ENCODE measurements around the gene CNTN4. TPM values are rescaled to one million over a fixed set of nuclear protein-coding genes. Genes with fewer than 3 reads are reported as not detected.
"Not testable (repeated sequence)": the region's sequence is repeated elsewhere in the genome, so short reads cannot be mapped to it uniquely, and the experiment has no call there.

CNTN4 gene
- total RNA-seq, 1 donor from 2014 or later, result 1.6 TPM

GRCh38 chr3:2984831-2985220, 886.2 kb downstream of the CNTN4 start:
- H3K4me3 ChIP-seq (ENCODE audit: low read depth, low read length), result no peak overlapping the region
- DNase-seq (ENCODE audit: low read depth), result no peak
- no peak for TF ChIP-seq CTCF (conservative IDR thresholded peaks at IDR 0.05; ENCODE audit: low read depth, low read length)

DNA sequence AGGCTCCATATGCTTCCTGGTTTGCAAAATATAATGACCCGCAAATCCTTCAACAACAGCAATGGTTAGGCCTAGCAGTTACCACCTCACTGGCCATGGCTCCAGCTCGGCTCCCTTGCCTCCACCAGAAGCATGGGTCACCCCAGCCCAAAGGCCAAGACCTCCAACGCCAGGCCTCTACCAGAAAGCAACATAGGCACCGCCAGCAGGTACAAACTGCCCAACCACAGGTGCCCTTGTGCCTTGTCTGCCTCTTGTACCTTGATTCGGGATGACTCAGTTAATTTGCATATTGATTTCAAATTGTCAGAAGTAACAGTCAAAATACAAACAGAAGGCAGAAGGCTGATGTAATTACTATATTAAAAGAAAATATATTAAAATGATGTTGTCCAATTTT, 886.8 kb downstream of the CNTN4 start:
- no peak for TF ChIP-seq CTCF (conservative IDR thresholded peaks at IDR 0.05; ENCODE audit: low read depth, low read length)
- H3K4me3 ChIP-seq (ENCODE audit: low read depth, low read length), result no peak overlapping the region
- DNase-seq (ENCODE audit: low read depth), result no peak

- TF ChIP-seq CTCF (conservative IDR thresholded peaks at IDR 0.05; ENCODE audit: low read depth, low read length), result no peak
- DNase-seq (ENCODE audit: low read depth), result no peak
- H3K4me3 ChIP-seq (ENCODE audit: low read depth, low read length), result no peak overlapping the region
Observed at GRCh38 chr3:2992534-2992933, 893.9 kb downstream of the CNTN4 start.

- not testable (repeated sequence) for H3K4me3 ChIP-seq (ENCODE audit: low read depth, low read length); DNase-seq (ENCODE audit: low read depth)
Observed at GRCh38 chr3:2993130-2993529, 894.5 kb downstream of the CNTN4 start.

GRCh38 chr3:2993736-2994135, 895.1 kb downstream of the CNTN4 start:
- TF ChIP-seq CTCF (conservative IDR thresholded peaks at IDR 0.05; ENCODE audit: low read depth, low read length), result no peak
- no peak for DNase-seq (ENCODE audit: low read depth)
- H3K4me3 ChIP-seq (ENCODE audit: low read depth, low read length), result no peak overlapping the region

DNA sequence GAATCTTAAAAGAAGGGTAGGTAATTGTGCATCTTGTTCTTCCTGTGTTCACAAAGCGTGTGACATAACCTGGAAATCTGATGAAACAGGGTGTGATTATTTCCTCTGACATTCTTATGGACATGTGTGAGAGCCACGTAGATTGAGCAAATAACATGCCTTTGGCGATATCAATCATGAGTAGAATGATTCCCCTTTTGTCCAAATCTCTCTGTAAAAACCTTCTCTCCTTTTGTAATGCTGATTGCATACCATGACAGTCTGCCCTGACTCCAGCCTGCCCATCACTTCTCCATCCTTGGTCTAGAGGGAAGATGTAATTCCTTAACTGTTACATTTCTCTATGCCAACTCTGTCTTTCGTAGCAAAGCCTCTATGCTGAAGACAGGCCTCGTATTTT, 896.5 kb downstream of the CNTN4 start:
- TF ChIP-seq CTCF (conservative IDR thresholded peaks at IDR 0.05; ENCODE audit: low read depth, low read length), result no peak
- no peak for DNase-seq (ENCODE audit: low read depth)
- H3K4me3 ChIP-seq (ENCODE audit: low read depth, low read length), result no peak overlapping the region

DNA sequence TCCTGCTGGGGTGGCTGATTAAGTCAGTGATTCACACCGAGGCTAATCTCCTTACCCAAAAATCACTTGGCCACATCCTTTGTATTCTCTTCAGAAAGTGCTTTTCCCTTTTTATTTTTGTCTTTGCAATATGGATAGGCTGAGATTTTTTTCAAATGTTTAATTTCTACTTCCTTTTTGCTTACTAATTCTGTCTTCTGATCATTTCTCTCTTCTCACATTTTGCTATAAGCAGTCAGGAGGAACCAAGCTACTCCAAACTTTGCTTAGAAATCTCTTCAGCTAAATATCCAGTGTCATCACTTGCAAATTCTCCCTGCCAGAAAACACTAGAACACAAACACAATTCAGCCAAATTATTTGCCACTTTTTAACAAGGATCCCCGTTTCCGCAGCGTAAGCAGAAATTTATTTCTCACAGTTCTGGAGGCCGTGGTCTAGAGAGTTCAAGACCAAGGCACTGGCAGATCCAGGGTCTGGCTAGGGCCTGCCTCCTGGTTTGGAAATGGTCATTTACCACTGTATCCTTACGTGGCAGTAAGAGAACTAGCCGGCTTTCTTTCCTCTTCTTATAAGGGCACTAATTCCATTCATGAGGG, 906.6 kb downstream of the CNTN4 start:
- TF ChIP-seq CTCF (conservative IDR thresholded peaks at IDR 0.05; ENCODE audit: low read depth, low read length), result no peak
- no peak overlapping the region for H3K4me3 ChIP-seq (ENCODE audit: low read depth, low read length)
- no peak for DNase-seq (ENCODE audit: low read depth)

Measured in epithelial cell of proximal tubule (primary cell).